Stimulated activated naive CD8-positive, alpha-beta T cell treated with anti-CD3 and anti-CD28 coated beads, Interleukin-15, Interleukin-2, amounts not matched to agents 100 ng/mL and 50 ng/mL, for 24 hours (primary cell): ENCODE results near the gene STMND1.
A peak's percentile ranks its signal among the peaks of the same experiment; 100 is the strongest.
"Not testable (repeated sequence)": the region's sequence is repeated elsewhere in the genome, so short reads cannot be mapped to it uniquely, and the experiment has no call there.

Source experiments
- H3K27ac Mint-ChIP-seq: one replicate; pipeline ENCODE4 v1.8.0; 2021; ENCODE audit warnings: mild to moderate bottlenecking, mixed read lengths
- H3K27me3 Mint-ChIP-seq: one replicate; pipeline ENCODE4 v1.8.0; 2021; ENCODE audit warnings: mixed read lengths
- H3K36me3 Mint-ChIP-seq: one replicate; pipeline ENCODE4 v1.8.0; 2021; ENCODE audit warnings: low read depth, mixed read lengths
- H3K4me1 Mint-ChIP-seq: one replicate; pipeline ENCODE4 v1.8.0; 2021; ENCODE audit warnings: low read depth, mixed read lengths
- H3K4me3 Mint-ChIP-seq: one replicate; pipeline ENCODE4 v1.8.0; 2021; ENCODE audit warnings: mild to moderate bottlenecking, mixed read lengths
- H3K9me3 Mint-ChIP-seq: one replicate; pipeline ENCODE4 v1.8.0; 2021; ENCODE audit warnings: mixed read lengths

Gene STMND1

DNA sequence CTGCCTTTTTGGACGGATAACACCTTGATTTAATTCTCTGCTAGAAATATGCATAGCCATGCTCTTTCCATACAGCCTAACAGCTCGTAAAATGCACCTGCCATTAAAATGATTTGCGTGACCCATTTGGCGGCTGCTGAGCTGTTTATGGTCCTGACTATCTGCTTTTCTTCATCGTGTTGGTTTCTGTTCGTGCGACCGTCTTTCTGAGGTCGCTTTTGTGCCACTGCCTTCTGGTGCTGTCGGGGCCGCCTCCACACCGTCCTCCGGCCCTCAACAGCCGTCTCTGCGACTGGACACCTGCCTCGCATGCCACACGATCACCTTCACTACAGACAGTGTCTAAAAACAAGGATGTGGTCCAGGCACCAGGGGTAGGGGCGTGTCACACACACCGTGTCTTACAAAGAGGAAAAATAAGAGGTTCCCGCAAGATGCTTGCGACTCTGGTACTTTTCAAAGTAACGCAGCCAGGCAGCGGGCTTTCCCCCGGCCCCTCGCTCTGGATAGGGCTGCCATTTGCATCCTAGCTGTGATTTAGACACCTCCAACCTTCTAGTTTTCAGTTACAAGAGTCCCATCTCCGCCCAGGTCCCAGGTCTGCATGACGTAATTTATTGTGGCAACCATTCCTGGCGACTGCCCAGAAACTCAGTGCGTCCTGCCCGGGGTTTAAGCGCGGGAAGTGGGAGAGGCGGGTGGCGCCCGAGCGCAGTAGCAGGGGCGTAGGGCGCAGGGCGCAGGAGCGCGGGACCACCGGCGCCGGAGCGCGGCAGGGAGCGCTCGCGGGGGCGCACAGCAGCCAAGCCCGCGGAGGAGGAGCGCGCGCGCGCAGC, at the start of gene STMND1:
Gene STMND1 (plus strand): TSS at position 629 of the 836 bp plus-strand sequence. CDS start 208 bp downstream, outside the sequence.
- no peaks in the 10 kb centered on the region for H3K36me3 Mint-ChIP-seq
- H3K4me3 Mint-ChIP-seq = peak within 1 kb of the TSS; percentile 66
- peaks cover 61% of the 10 kb centered on the region for H3K27me3 Mint-ChIP-seq
- peaks cover 7% of the 10 kb centered on the region for H3K4me1 Mint-ChIP-seq
- H3K9me3 Mint-ChIP-seq = no peaks in the 10 kb centered on the region
- no peak within 1 kb of the TSS for H3K27ac Mint-ChIP-seq

DNA sequence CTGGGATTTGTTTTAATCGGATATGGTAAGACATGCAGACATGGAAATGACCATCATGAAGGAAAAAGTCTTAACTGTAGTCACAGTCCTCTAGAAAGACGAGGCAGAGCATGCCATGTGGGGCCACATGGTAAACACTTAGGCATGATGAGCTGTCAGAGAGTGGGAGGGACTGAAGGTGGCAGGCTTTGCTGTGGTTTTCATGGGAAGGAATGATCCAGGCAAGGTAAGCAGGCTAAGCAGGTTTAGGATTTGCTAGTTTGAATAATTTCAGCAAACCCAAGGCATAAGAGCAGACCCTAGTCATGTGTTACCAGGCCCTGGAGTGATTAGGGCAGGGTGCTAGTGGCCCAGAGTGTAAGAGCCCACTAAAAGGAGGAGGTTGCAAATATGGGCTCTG, 47.2 kb upstream of the STMND1 start:
- Mint-ChIP-seq H3K27ac (no peak overlapping the region), H3K4me1 (no peaks in the 10 kb centered on the region), H3K27me3 (peaks cover 16% of the 10 kb centered on the region), H3K4me3 (no peak overlapping the region), H3K36me3 (no peaks in the 10 kb centered on the region), H3K9me3 (no peaks in the 10 kb centered on the region)

DNA sequence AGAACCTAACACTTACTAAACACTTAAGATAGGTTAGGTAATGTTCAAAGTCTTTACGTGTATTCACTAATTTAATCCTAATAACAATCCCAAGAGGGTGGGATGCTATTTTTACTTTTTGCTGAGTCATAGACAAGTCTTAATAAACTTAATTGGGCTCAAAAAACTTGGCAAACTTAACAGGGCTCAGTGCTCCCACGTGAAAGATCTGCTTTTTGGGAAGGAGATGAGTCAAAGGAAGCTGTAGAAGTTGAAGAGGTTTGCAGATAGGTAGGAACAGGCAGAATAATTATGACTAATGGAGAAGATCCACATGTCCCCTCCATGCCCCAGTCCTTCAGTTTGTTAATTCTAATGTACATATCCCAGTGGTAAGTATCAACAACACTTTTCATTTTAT, 44.5 kb upstream of the STMND1 start:
- Mint-ChIP-seq H3K36me3 (no peaks in the 10 kb centered on the region), H3K4me1 (no peaks in the 10 kb centered on the region), H3K9me3 (no peaks in the 10 kb centered on the region), H3K27me3 (peaks cover 27% of the 10 kb centered on the region), H3K4me3 (no peak overlapping the region), H3K27ac (no peak overlapping the region)

GRCh38 chr6:17058550-17058949, 43.3 kb upstream of the STMND1 start:
- Mint-ChIP-seq H3K4me3 (no peak overlapping the region), H3K4me1 (no peaks in the 10 kb centered on the region), H3K36me3 (no peaks in the 10 kb centered on the region), H3K27ac (no peak overlapping the region), H3K9me3 (no peaks in the 10 kb centered on the region), H3K27me3 (peaks cover 39% of the 10 kb centered on the region)

DNA sequence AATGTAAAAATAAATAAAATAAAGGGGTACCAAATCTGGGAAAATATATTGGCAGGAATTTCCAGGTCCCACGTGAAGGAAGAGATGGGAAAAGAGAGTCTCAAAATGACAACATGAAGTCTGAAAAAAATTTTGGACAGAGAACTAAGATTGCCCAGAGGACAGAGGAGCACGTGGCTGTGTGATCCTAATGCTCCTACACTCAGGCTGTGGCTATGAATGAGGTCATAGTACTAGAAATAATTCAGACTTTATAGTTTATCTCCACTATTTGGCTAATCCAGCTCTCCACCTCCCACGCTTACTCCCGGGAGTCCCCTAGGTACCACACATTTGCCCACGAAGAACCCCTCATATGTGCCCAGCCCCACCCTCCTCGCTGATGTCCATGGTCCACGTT, 42.8 kb upstream of the STMND1 start:
- Mint-ChIP-seq H3K27me3 (peaks cover 37% of the 10 kb centered on the region), H3K36me3 (no peaks in the 10 kb centered on the region), H3K4me3 (no peak overlapping the region), H3K4me1 (no peaks in the 10 kb centered on the region), H3K9me3 (no peaks in the 10 kb centered on the region), H3K27ac (no peak overlapping the region)

DNA sequence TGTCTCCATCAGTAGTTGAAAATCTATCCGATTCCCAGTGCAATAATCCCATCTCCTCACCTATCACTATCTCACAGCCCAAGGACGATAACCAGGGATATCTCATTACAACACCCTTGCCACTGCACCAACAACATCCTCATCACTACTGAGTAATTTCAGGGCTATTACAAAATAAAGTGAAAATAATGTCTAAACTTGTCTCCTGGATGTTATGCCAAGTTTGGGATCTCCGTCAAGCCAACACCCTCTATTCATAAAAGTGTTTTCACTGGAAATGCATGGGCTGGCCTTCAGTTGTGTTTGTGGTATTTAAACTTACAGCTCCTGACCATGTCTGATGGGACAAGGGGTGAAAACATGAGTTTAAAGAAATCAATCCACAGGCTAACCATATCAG, 42.0 kb upstream of the STMND1 start:
- Mint-ChIP-seq H3K4me3 (no peak overlapping the region), H3K27ac (no peak overlapping the region), H3K4me1 (no peaks in the 10 kb centered on the region), H3K27me3 (peaks cover 33% of the 10 kb centered on the region), H3K9me3 (no peaks in the 10 kb centered on the region), H3K36me3 (no peaks in the 10 kb centered on the region)

GRCh38 chr6:17061097-17061496, 40.8 kb upstream of the STMND1 start:
- no peak overlapping the region for H3K27ac Mint-ChIP-seq
- no peak overlapping the region for H3K4me3 Mint-ChIP-seq
- H3K9me3 Mint-ChIP-seq = no peaks in the 10 kb centered on the region
- no peaks in the 10 kb centered on the region for H3K4me1 Mint-ChIP-seq
- no peaks in the 10 kb centered on the region for H3K36me3 Mint-ChIP-seq
- H3K27me3 Mint-ChIP-seq = peaks cover 33% of the 10 kb centered on the region

- Mint-ChIP-seq H3K27me3 (peaks cover 29% of the 10 kb centered on the region), H3K4me3 (no peak overlapping the region), H3K27ac (no peak overlapping the region), H3K36me3 (no peaks in the 10 kb centered on the region), H3K4me1 (no peaks in the 10 kb centered on the region), H3K9me3 (no peaks in the 10 kb centered on the region)
Observed at GRCh38 chr6:17062871-17063440, 38.9 kb upstream of the STMND1 start.

GRCh38 chr6:17064975-17065374, 36.9 kb upstream of the STMND1 start:
- peaks cover 21% of the 10 kb centered on the region for H3K27me3 Mint-ChIP-seq
- H3K4me1 Mint-ChIP-seq = no peaks in the 10 kb centered on the region
- no peak overlapping the region for H3K27ac Mint-ChIP-seq

DNA sequence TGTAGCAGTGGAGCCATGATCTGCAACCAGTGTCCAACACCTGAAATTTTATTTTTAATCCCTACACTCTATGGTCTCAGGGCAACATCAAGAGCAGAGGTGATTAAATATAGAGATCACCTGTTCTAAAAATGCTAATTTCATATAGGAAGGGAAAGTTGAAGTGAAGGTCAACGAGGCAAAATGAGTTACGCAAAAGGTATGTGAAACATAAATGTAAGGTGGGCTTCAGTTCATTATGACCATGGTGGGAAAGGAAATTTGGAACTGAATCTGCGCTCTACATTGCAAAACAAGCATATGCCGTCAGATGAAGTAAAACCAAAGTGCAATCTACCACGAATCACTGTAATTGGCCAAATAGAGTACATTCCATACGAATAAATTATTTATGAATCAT, 35.2 kb upstream of the STMND1 start:
- peaks cover 16% of the 10 kb centered on the region for H3K27me3 Mint-ChIP-seq
- H3K4me3 Mint-ChIP-seq = no peak overlapping the region
- H3K27ac Mint-ChIP-seq = no peak overlapping the region
- H3K9me3 Mint-ChIP-seq = peaks cover 9% of the 10 kb centered on the region
- no peaks in the 10 kb centered on the region for H3K4me1 Mint-ChIP-seq
- H3K36me3 Mint-ChIP-seq = no peaks in the 10 kb centered on the region

More at GRCh38 chr6:17064975-17065374, 36.9 kb upstream of the STMND1 start:
- H3K9me3 Mint-ChIP-seq = peaks cover 9% of the 10 kb centered on the region
- H3K36me3 Mint-ChIP-seq = no peaks in the 10 kb centered on the region
- H3K4me3 Mint-ChIP-seq = no peak overlapping the region

- H3K27me3 Mint-ChIP-seq = peaks cover 13% of the 10 kb centered on the region
- H3K27ac Mint-ChIP-seq, H3K4me3 Mint-ChIP-seq, H3K4me1 Mint-ChIP-seq, H3K9me3 Mint-ChIP-seq, H3K36me3 Mint-ChIP-seq: not testable (repeated sequence)
Observed at GRCh38 chr6:17068972-17069371, 32.9 kb upstream of the STMND1 start.

DNA sequence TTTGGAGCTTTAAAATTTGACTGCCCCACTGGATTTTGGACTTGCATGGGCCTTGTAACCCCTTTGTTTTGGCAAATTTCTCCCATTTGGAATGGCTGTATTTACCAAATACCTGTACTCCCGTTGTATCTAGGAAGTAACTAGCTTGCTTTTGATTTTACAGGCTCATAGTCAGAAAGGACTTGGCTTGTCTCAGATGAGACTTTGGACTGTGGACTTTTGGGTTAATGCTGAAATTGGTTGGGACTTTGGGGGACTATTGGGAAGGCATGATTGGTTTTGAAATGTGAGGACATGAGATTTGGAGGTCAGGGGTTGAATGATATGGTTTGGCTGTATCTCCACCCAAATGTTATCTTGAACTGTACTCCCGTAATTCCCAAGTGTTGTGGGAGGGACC, 31.4 kb upstream of the STMND1 start:
- not testable (repeated sequence) for H3K36me3 Mint-ChIP-seq, H3K4me1 Mint-ChIP-seq, H3K4me3 Mint-ChIP-seq, H3K27ac Mint-ChIP-seq
- peaks cover 10% of the 10 kb centered on the region for H3K9me3 Mint-ChIP-seq
- peaks cover 26% of the 10 kb centered on the region for H3K27me3 Mint-ChIP-seq

DNA sequence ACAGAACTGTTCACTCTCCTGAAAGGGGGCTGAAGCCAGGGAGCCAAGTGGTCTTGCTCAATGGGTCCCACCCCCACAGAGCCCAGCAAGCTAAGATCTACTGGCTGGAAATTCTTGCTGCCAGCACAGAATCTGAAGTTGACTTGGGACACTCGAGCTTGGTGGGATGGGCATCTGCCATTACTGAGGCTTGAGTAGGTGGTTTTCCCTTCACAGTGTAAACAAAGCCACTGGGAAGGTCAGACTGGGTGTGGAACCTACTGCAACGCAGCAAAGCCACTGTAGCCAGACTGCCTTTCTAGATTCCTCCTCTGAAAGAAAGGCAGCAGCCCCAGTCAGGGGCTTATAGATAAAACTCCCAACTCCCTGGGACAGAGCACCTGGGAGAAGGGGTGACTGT, 28.3 kb upstream of the STMND1 start:
- H3K4me3 Mint-ChIP-seq, H3K27ac Mint-ChIP-seq, H3K36me3 Mint-ChIP-seq, H3K4me1 Mint-ChIP-seq: not testable (repeated sequence)
- Mint-ChIP-seq H3K27me3 (peaks cover 33% of the 10 kb centered on the region), H3K9me3 (peaks cover 11% of the 10 kb centered on the region)

- no peak overlapping the region for H3K27ac Mint-ChIP-seq
- no peaks in the 10 kb centered on the region for H3K4me1 Mint-ChIP-seq
- no peak overlapping the region for H3K4me3 Mint-ChIP-seq
- peaks cover 3% of the 10 kb centered on the region for H3K9me3 Mint-ChIP-seq
- peaks cover 33% of the 10 kb centered on the region for H3K27me3 Mint-ChIP-seq
- no peaks in the 10 kb centered on the region for H3K36me3 Mint-ChIP-seq
Observed at GRCh38 chr6:17081273-17081672, 20.6 kb upstream of the STMND1 start.

DNA sequence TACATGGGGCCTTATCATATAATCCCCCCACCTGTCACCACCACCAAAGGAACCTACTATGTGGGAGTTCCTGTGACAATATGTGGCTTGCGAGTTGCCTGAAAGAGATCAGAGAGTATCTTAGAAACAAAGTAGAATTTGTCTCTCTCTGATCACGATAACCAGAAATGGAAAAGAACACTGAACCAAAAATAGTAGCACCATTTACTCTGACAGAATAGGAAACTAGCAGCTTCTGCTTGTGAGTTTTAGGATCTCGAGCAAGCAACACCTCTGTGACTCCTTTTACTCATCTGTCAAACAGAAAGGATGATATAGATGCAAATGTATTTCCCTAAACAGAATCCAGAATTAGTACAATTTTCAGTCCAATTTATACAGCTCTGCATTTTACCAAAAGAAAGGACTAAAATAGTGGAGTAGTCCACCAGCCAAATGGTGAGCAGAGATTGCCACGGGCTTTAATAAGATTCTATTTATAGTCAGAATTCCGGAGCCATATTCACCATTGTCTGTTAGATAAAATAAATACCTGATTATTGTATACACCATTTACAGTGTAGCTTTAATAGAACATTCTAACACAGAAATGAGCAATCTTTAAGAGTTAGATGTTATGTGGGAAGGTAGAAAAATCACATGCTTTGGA, 19.9 kb upstream of the STMND1 start:
- H3K27ac Mint-ChIP-seq = no peak overlapping the region
- peaks cover 33% of the 10 kb centered on the region for H3K27me3 Mint-ChIP-seq
- H3K36me3 Mint-ChIP-seq = no peaks in the 10 kb centered on the region
- H3K4me3 Mint-ChIP-seq = no peak overlapping the region
- H3K4me1 Mint-ChIP-seq = no peaks in the 10 kb centered on the region
- H3K9me3 Mint-ChIP-seq = peaks cover 3% of the 10 kb centered on the region
